Right renal pelvis (tissue), 4 donors: ENCODE measurements around the gene TRIM13. TPM values are rescaled to one million over a fixed set of nuclear protein-coding genes. Genes with fewer than 3 reads are reported as not detected.
"Not testable (repeated sequence)": the region's sequence is repeated elsewhere in the genome, so short reads cannot be mapped to it uniquely, and the experiment has no call there.

Experiments used
- DNase-seq, 4 donors: peaks; one replicate each; pipeline ENCODE4 v3.0.0-alpha.2; 2013; ENCODE audit warnings: low read depth in 4 of 4, low spot score in 3 of 4, missing footprints in 1 of 4
- polyA plus RNA-seq, 4 donors: library from polyadenylated mRNA; unstranded; fragments of 120-200 nt; gene quantifications; one replicate each; pipeline ENCODE4 v1.2.1, GENCODE V29; 2013; ENCODE audit not compliant: insufficient read length in 4 of 4

Gene TRIM13
- polyA plus RNA-seq, 4 donors: 45.6 to 52.5 (median 50.1) TPM

- no peak for DNase-seq
These were observed 55.6 kb downstream of the TRIM13 start for GRCh38 chr13:50052478-50052877.

- no peak for DNase-seq
These were observed 57.0 kb downstream of the TRIM13 start for GRCh38 chr13:50053844-50054243.

GRCh38 chr13:50055454-50055853, 58.6 kb downstream of the TRIM13 start:
- no peak for DNase-seq

- no peak for DNase-seq
These were observed 63.9 kb downstream of the TRIM13 start for GRCh38 chr13:50060718-50061117.

GRCh38 chr13:50062336-50062735, 65.5 kb downstream of the TRIM13 start:
- not testable (repeated sequence) for DNase-seq

GRCh38 chr13:50065712-50066111, 68.9 kb downstream of the TRIM13 start:
- DNase-seq: no peak

Other genes with a start within 250 kb of the TRIM13 start
- gene KPNA3, start 204.4 kb upstream of the TRIM13 start, polyA plus RNA-seq: 10 to 100 TPM; 30.8 to 38.4 (median 38.2) TPM
- 10 to 100 TPM; 12.8 to 17.3 (median 14.1) TPM for gene SPRYD7, start 60.7 kb upstream of the TRIM13 start, polyA plus RNA-seq
- gene KCNRG, start 18.4 kb downstream of the TRIM13 start, polyA plus RNA-seq: 1 to 10 TPM; 1.3 to 1.6 (median 1.4) TPM